ENCODE results near the gene MRPL3.

GRCh38 chr3:131518680-131519079, 15.9 kb upstream of the MRPL3 start:
- TF ChIP-seq SREBF2 (IDR thresholded peaks at IDR 0.05; ENCODE audit: low read length) (no peak), SREBF1 (IDR thresholded peaks at IDR 0.05; ENCODE audit: low read length) (no peak), HDAC6 (IDR thresholded peaks at IDR 0.05; ENCODE audit: unreplicated experiment) (no peak), SIN3A (IDR thresholded peaks at IDR 0.05; ENCODE audit: low read depth, low read length) (no peak), JUND (IDR thresholded peaks at IDR 0.05; ENCODE audit: low read depth, low read length) (no peak)

Measured in GM12878 (cell line).